IMR-90 (cell line): ENCODE measurements around the gene TLK2. TPM values are rescaled to one million over a fixed set of nuclear protein-coding genes. Genes with fewer than 3 reads are reported as not detected.

Experiments used
- ATAC-seq: fragments of 200-7000 bp; cut with Tn5 transposase; 2 replicates; pipeline ENCODE4 v1.9.1; 2020; ENCODE audit warnings: low read depth, mild to moderate bottlenecking, moderate library complexity
- BruUV-seq: library from RNA; stranded (reverse); fragments of 400-500 nt; replicated peaks from 2 replicates; lab custom pipeline; 2021; lab: Mats Ljungman, UMichigan
- CTCF ChIA-PET: fragments of 300-600 bp; formaldehyde crosslinking; extraction: SDS; loops from one replicate; lab custom pipeline; 2021; ENCODE audit warnings: antibody characterized with exemption; lab: Yijun Ruan, JAX
- POLR2A ChIA-PET: fragments of 300-600 bp; sonication (Branson Sonifier 250); formaldehyde crosslinking; loops from one replicate; lab custom pipeline; 2022; ENCODE audit warnings: antibody characterized with exemption; ENCODE audit not compliant: unreplicated experiment; lab: Charles Lee
- DNase-seq: peaks from one replicate; pipeline ENCODE4 v3.0.0; 2013
- H2AFZ ChIP-seq: replicated peaks from 2 replicates; pipeline ENCODE3; 2013; ENCODE audit warnings: low read length, mild to moderate bottlenecking; ENCODE audit not compliant: poor library complexity
- H2AK5ac ChIP-seq: 2 replicates; pipeline ENCODE4 v1.6.1; 2013; ENCODE audit warnings: low read depth, low read length, inconsistent platforms
- H2AK9ac ChIP-seq: replicated peaks from 2 replicates; pipeline ENCODE3; 2013; ENCODE audit warnings: mild to moderate bottlenecking, low read depth, low read length, moderate library complexity; ENCODE audit not compliant: poor library complexity
- H2BK120ac ChIP-seq: 2 replicates; pipeline ENCODE4 v1.6.1; 2013; ENCODE audit warnings: low read depth, low read length, inconsistent platforms
- H2BK15ac ChIP-seq: 3 replicates; pipeline ENCODE4 v1.6.1; 2013; ENCODE audit warnings: low read depth, low read length, inconsistent platforms
- H2BK20ac ChIP-seq: 2 replicates; pipeline ENCODE4 v1.6.1; 2013; ENCODE audit warnings: low read depth, mild to moderate bottlenecking, inconsistent platforms, low read length, moderate library complexity
- H2BK5ac ChIP-seq: 2 replicates; pipeline ENCODE4 v1.6.1; 2013; ENCODE audit warnings: mild to moderate bottlenecking, low read depth, low read length, inconsistent platforms; ENCODE audit not compliant: poor library complexity, severe bottlenecking
- H3K14ac ChIP-seq: replicated peaks from 2 replicates; pipeline ENCODE4 v1.6.1; 2013; ENCODE audit warnings: low read depth, low read length, inconsistent platforms
- H3K18ac ChIP-seq: 2 replicates; pipeline ENCODE4 v1.6.1; 2013; ENCODE audit warnings: low read depth, low read length, control low read depth
- H3K23ac ChIP-seq: 2 replicates; pipeline ENCODE4 v1.6.1; 2013; ENCODE audit warnings: low read depth, low read length, inconsistent platforms
- H3K27ac ChIP-seq: 2 replicates; pipeline ENCODE4 v1.5.1; 2013; ENCODE audit warnings: mild to moderate bottlenecking, control low read depth, low read length; ENCODE audit not compliant: insufficient read depth
- H3K27me3 ChIP-seq: 2 replicates; pipeline ENCODE4 v1.6.1; 2013; ENCODE audit warnings: low read length; ENCODE audit not compliant: control insufficient read depth, insufficient read depth
- H3K36me3 ChIP-seq: 2 replicates; pipeline ENCODE4 v1.6.1; 2013; ENCODE audit warnings: low read length, mixed read lengths; ENCODE audit not compliant: control insufficient read depth, insufficient read depth
- H3K4ac ChIP-seq: 2 replicates; pipeline ENCODE4 v1.6.1; 2013; ENCODE audit warnings: low read depth, low read length, inconsistent platforms
- H3K4me1 ChIP-seq: 2 replicates; pipeline ENCODE4 v1.6.1; 2013; ENCODE audit warnings: low read length, mixed read lengths; ENCODE audit not compliant: control insufficient read depth, insufficient read depth
- H3K4me2 ChIP-seq: 2 replicates; pipeline ENCODE4 v1.6.1; 2013; ENCODE audit warnings: low read depth, mild to moderate bottlenecking, control low read depth, low read length, moderate library complexity
- H3K4me3 ChIP-seq: 2 replicates; pipeline ENCODE4 v1.5.1; 2013; ENCODE audit warnings: low read depth, mild to moderate bottlenecking, control low read depth, low read length, moderate library complexity; ENCODE audit not compliant: insufficient read depth
- H3K56ac ChIP-seq: 2 replicates; pipeline ENCODE4 v1.6.1; 2013; ENCODE audit warnings: low read length, inconsistent platforms; ENCODE audit not compliant: insufficient read depth; ENCODE audit errors: extremely low read depth
- H3K79me1 ChIP-seq, 2 experiments: 2 replicates each; pipeline ENCODE4 v1.6.1; 2013; ENCODE audit warnings: low read length in 2 of 2, inconsistent platforms in 1 of 2, low read depth in 1 of 2
- H3K9ac ChIP-seq: 2 replicates; pipeline ENCODE4 v1.6.1; 2013; ENCODE audit warnings: low read depth, low read length, control low read depth
- H3K9me1 ChIP-seq: 2 replicates; pipeline ENCODE4 v1.6.1; 2013; ENCODE audit warnings: low read length, inconsistent platforms; ENCODE audit not compliant: insufficient read depth
- H3K9me3 ChIP-seq: 2 replicates; pipeline ENCODE4 v1.6.1; 2013; ENCODE audit warnings: low read length; ENCODE audit not compliant: control insufficient read depth, insufficient read depth
- H4K20me1 ChIP-seq: 2 replicates; pipeline ENCODE4 v1.6.1; 2013; ENCODE audit warnings: low read length, inconsistent platforms; ENCODE audit not compliant: insufficient read depth
- H4K5ac ChIP-seq: 2 replicates; pipeline ENCODE4 v1.6.1; 2013; ENCODE audit warnings: mild to moderate bottlenecking, low read depth, low read length, control low read depth
- H4K8ac ChIP-seq, 2 experiments: 2 replicates each; pipeline ENCODE4 v1.6.1; 2013; ENCODE audit warnings: low read depth in 2 of 2, low read length in 2 of 2, control low read depth in 1 of 2, inconsistent platforms in 1 of 2
- H4K91ac ChIP-seq: 2 replicates; pipeline ENCODE4 v1.6.1; 2013; ENCODE audit warnings: low read depth, low read length, inconsistent platforms; ENCODE audit not compliant: insufficient read depth
- BHLHE40 ChIP-seq: fragments of 150-350 bp; IDR thresholded peaks from 2 replicates; pipeline ENCODE4 v1.6.1; 2016; ENCODE audit warnings: mild to moderate bottlenecking, low read depth, low read length
- CEBPB ChIP-seq: IDR thresholded peaks from 2 replicates; pipeline ENCODE4 v1.6.1; 2012; ENCODE audit warnings: low read depth, low read length, improper control_type of control experiment
- CHD1 ChIP-seq: IDR thresholded peaks from 2 replicates; pipeline ENCODE4 v1.6.1; 2012; ENCODE audit warnings: low read depth, low read length, improper control_type of control experiment
- ELK1 ChIP-seq: fragments of 150-350 bp; IDR thresholded peaks from 2 replicates; pipeline ENCODE4 v1.6.1; 2016; ENCODE audit warnings: low read depth, mild to moderate bottlenecking, low read length, moderate library complexity, borderline replicate concordance
- FOS ChIP-seq: fragments of 150-350 bp; IDR thresholded peaks from 2 replicates; pipeline ENCODE4 v1.6.1; 2016; ENCODE audit warnings: low read depth, low read length
- MAFK ChIP-seq: IDR thresholded peaks from 2 replicates; pipeline ENCODE4 v1.6.1; 2012; ENCODE audit warnings: low read depth, low read length, improper control_type of control experiment
- MAZ ChIP-seq: IDR thresholded peaks from 2 replicates; pipeline ENCODE4 v1.6.1; 2012; ENCODE audit warnings: low read depth, mild to moderate bottlenecking, low read length, improper control_type of control experiment, moderate library complexity, borderline replicate concordance
- MXI1 ChIP-seq: IDR thresholded peaks from 2 replicates; pipeline ENCODE4 v1.6.1; 2012; ENCODE audit warnings: low read depth, mild to moderate bottlenecking, low read length, moderate library complexity, borderline replicate concordance
- NFE2L2 ChIP-seq: fragments of 150-350 bp; IDR thresholded peaks from 2 replicates; pipeline ENCODE4 v1.6.1; 2016; ENCODE audit warnings: low read depth, mild to moderate bottlenecking, low read length
- POLR2A ChIP-seq: IDR thresholded peaks from 2 replicates; pipeline ENCODE4 v1.6.1; 2012; ENCODE audit warnings: mild to moderate bottlenecking, low read depth, low read length
- RAD21 ChIP-seq: IDR thresholded peaks from 2 replicates; pipeline ENCODE4 v1.6.1; 2012; ENCODE audit warnings: low read length, improper control_type of control experiment
- RCOR1 ChIP-seq: IDR thresholded peaks from 2 replicates; pipeline ENCODE4 v1.6.1; 2012; ENCODE audit warnings: mild to moderate bottlenecking, low read length, improper control_type of control experiment; ENCODE audit not compliant: insufficient replicate concordance
- RFX5 ChIP-seq: IDR thresholded peaks from 2 replicates; pipeline ENCODE4 v1.8.0; 2012; ENCODE audit warnings: low read depth, mild to moderate bottlenecking, low read length, moderate library complexity
- SMC3 ChIP-seq: fragments of 150-350 bp; IDR thresholded peaks from 2 replicates; pipeline ENCODE4 v1.6.1; 2016; ENCODE audit warnings: low read depth, mild to moderate bottlenecking, antibody characterized with exemption, low read length, moderate library complexity
- USF2 ChIP-seq: fragments of 150-350 bp; IDR thresholded peaks from 2 replicates; pipeline ENCODE4 v1.6.1; 2017; ENCODE audit warnings: mild to moderate bottlenecking, antibody characterized with exemption, low read length, low read depth
- WGBS, 2 experiments: methylation state at CpG; one replicate each; pipeline versions ENCODE4 v1.1.5 to v1.1.7; 2013; ENCODE audit warnings: missing lambda C conversion rate in 2 of 2; ENCODE audit not compliant: insufficient read length in 1 of 2; ENCODE audit errors: extremely low coverage in 2 of 2; 5-methylcytosine and 5-hydroxymethylcytosine counted together
- dilution Hi-C: fragments of 300-500 bp; cut with HindIII; formaldehyde crosslinking; loops from one replicate; pipeline ENCODE4 v1.14.3; 2018; ENCODE audit warnings: low sequenced_read_pairs; ENCODE audit not compliant: unreplicated experiment
- in situ Hi-C: fragments of 300-500 bp; cut with MboI; formaldehyde crosslinking; loops from 3 replicates; pipeline ENCODE4 v1.14.3; 2019; ENCODE audit warnings: low sequenced_read_pairs, inconsistent platforms, mixed read lengths
- intact Hi-C: fragments of 100-400 bp; cut with micrococcal nuclease; formaldehyde crosslinking; loops from 2 replicates; pipeline ENCODE4 v1.10.0; 2022
- polyA plus RNA-seq, 3 experiments: library from polyadenylated mRNA; depleted of rRNA; stranded (reverse); fragments of >200 nt; gene quantifications; 2 replicates each; pipeline ENCODE4 v1.2.3, GENCODE V29; 2012; ENCODE audit warnings: low replicate concordance in 1 of 3
- total RNA-seq: library from RNA; depleted of rRNA; stranded (reverse); fragments of >200 nt; gene quantifications from 2 replicates; pipeline ENCODE4 v1.2.3, GENCODE V29; 2012
- TF ChIP-seq, protein P1 (sequence below): conservative IDR thresholded peaks from 2 replicates; pipeline ENCODE4 v1.5.1; 2012; ENCODE audit warnings: mild to moderate bottlenecking, low read depth, low read length, improper control_type of control experiment

Gene TLK2
- total and polyA plus RNA-seq, 2 of the 4 experiments (the other 2 are of a cell fraction) = 35.7 to 39.4 TPM

DNA sequence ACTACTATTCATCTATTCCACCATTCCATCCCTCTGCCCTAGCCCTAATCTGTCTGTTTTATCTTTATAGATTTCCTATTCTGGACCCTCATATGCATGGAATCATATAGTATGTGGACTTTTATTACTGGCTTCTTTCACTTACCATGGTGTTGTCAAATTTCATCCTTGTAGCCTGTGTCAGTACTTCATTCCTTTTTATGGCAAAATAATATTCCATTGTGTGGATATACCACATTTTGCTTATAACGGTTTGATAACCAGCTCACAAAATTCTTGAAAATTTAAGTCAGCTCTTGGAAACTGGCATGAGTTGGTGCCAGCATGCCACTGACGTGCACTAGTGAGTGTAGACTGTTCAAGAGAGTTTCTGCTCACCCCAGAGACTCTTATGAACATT is 118.5 kb downstream of the TLK2 start:
- TF ChIP-seq RCOR1 (no peak), BHLHE40 (no peak), POLR2A (no peak), RFX5 (no peak), FOS (no peak), MAZ (no peak), ELK1 (no peak), RAD21 (no peak), SMC3 (no peak), NFE2L2 (no peak), CEBPB (no peak), MAFK (no peak), MXI1 (no peak), CHD1 (no peak), USF2 (no peak)
- TF ChIP-seq, protein P1, sequence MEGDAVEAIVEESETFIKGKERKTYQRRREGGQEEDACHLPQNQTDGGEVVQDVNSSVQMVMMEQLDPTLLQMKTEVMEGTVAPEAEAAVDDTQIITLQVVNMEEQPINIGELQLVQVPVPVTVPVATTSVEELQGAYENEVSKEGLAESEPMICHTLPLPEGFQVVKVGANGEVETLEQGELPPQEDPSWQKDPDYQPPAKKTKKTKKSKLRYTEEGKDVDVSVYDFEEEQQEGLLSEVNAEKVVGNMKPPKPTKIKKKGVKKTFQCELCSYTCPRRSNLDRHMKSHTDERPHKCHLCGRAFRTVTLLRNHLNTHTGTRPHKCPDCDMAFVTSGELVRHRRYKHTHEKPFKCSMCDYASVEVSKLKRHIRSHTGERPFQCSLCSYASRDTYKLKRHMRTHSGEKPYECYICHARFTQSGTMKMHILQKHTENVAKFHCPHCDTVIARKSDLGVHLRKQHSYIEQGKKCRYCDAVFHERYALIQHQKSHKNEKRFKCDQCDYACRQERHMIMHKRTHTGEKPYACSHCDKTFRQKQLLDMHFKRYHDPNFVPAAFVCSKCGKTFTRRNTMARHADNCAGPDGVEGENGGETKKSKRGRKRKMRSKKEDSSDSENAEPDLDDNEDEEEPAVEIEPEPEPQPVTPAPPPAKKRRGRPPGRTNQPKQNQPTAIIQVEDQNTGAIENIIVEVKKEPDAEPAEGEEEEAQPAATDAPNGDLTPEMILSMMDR = no peak
- 100% methylated on average over 1 of the region's 2 CpGs; no CpG with 5 or more reads in 1 of the 2 experiments for WGBS, 2 experiments
- Histone ChIP-seq H4K20me1 (peaks cover 11% of the 10 kb centered on the region), H4K91ac (no peak overlapping the region), H4K8ac (no peak overlapping the region), H3K9ac (no peak overlapping the region), H2AK5ac (no peak overlapping the region), H2AK9ac (no peak overlapping the region), H3K27me3 (no peaks in the 10 kb centered on the region), H3K79me1 (peaks cover 34% of the 10 kb centered on the region in 2 experiments), H2BK120ac (no peak overlapping the region), H3K9me3 (no peaks in the 10 kb centered on the region), H2AFZ (no peak overlapping the region), H2BK20ac (no peak overlapping the region), H3K27ac (no peak overlapping the region), H2BK5ac (no peak overlapping the region), H3K36me3 (peaks cover 33% of the 10 kb centered on the region), H2BK15ac (no peak overlapping the region), H4K5ac (no peak overlapping the region), H3K4ac (no peak overlapping the region), H3K9me1 (peaks cover 14% of the 10 kb centered on the region), H3K14ac (no peak overlapping the region), H3K23ac (no peak overlapping the region), H3K18ac (no peak overlapping the region), H3K4me1 (peaks cover 7% of the 10 kb centered on the region), H3K4me2 (no peak overlapping the region), H3K4me3 (no peak overlapping the region), H3K56ac (no peak overlapping the region)
- in situ Hi-C loops = no loop called here
- ATAC-seq (no peak), DNase-seq (no peak)
- no TSS peak for BruUV-seq
- CTCF ChIA-PET = no interaction called here
- intact Hi-C loops = no loop called here
- POLR2A ChIA-PET = no interaction called here
- dilution Hi-C loops = no loop called here
